Tibial nerve (tissue), 4 donors: ENCODE results near the gene GRIN2A. TPM values are rescaled to one million over a fixed set of nuclear protein-coding genes. Genes with fewer than 3 reads are reported as not detected.

Experiments
- DNase-seq, 2 donors: peaks; one replicate each; pipeline ENCODE4 v3.0.0-alpha.2; 2019; ENCODE audit warnings: low spot score in 2 of 2
- H3K27ac ChIP-seq, 4 donors: fragments of 200-600 bp; sonication (generic) in 3 of 4; one replicate each; pipeline ENCODE4 v1.5.1; 2017 to 2019; ENCODE audit warnings: mild to moderate bottlenecking in 1 of 4
- H3K27me3 ChIP-seq, 2 donors: fragments of 200-600 bp; sonication (generic) in 1 of 2; one replicate each; pipeline versions ENCODE4 v1.5.1 to v1.6.0; 2017 to 2019
- H3K36me3 ChIP-seq, 3 donors: fragments of 200-600 bp; sonication (generic); one replicate each; pipeline ENCODE4 v1.5.1; 2018 to 2019
- H3K4me1 ChIP-seq, 4 donors: fragments of 200-600 bp; sonication (generic) in 3 of 4; one replicate each; pipeline ENCODE4 v1.5.1; 2017 to 2019
- H3K4me3 ChIP-seq, 4 donors: fragments of 200-600 bp; sonication (generic) in 3 of 4; one replicate each; pipeline ENCODE4 v1.5.1; 2017 to 2019; ENCODE audit warnings: mild to moderate bottlenecking in 1 of 4, moderate library complexity in 1 of 4
- H3K9me3 ChIP-seq, 4 donors: fragments of 200-600 bp; sonication (generic) in 3 of 4; one replicate each; pipeline ENCODE4 v1.5.1; 2017 to 2019
- CTCF ChIP-seq, 5 experiments: fragments of 200-600 bp in 3 of 5; fragments of 450-650 bp in 2 of 5; sonication (generic) in 3 of 5; IDR thresholded peaks; one replicate each; pipeline ENCODE4 v1.5.1; 2016 to 2019; ENCODE audit warnings: antibody characterized with exemption in 5 of 5, mild to moderate bottlenecking in 3 of 5, moderate library complexity in 2 of 5
- EP300 ChIP-seq, 2 donors: sonication (generic); formaldehyde crosslinking; IDR thresholded peaks; one replicate each; pipeline ENCODE4 v1.6.1; 2017; ENCODE audit warnings: antibody characterized with exemption in 2 of 2, mild to moderate bottlenecking in 1 of 2
- POLR2A ChIP-seq, 2 donors: fragments of 450-650 bp; IDR thresholded peaks; one replicate each; pipeline ENCODE4 v1.6.1; 2017; ENCODE audit warnings: antibody characterized with exemption in 2 of 2, mild to moderate bottlenecking in 2 of 2, moderate library complexity in 2 of 2
- WGBS, 2 donors: methylation state at CpG; one replicate each; pipeline ENCODE4 v1.1.5; 2018; 5-methylcytosine and 5-hydroxymethylcytosine counted together
- total RNA-seq, 4 donors: library from RNA; depleted of rRNA; stranded (reverse); fragments of >200 nt; gene quantifications; one replicate each; pipeline ENCODE4 v1.1.0, GENCODE V29; 2016

Gene GRIN2A
- total RNA-seq, 4 donors from 2014 or later: under 0.01 to 0.44 (median 0.39) TPM; not detected in 1

- TF ChIP-seq POLR2A (IDR thresholded peaks at IDR 0.05) (no peak), CTCF (IDR thresholded peaks at IDR 0.05) (no peak), EP300 (IDR thresholded peaks at IDR 0.05) (no peak)
- DNase-seq: no peak
- no peak overlapping the region for H3K4me3 ChIP-seq
- no peaks in the 10 kb centered on the region for H3K4me1 ChIP-seq
- peaks cover 0 to 7% (median 0%) of the 10 kb centered on the region in 4 donors for H3K9me3 ChIP-seq
- H3K27me3 ChIP-seq: no peaks in the 10 kb centered on the region
- no peak overlapping the region for H3K27ac ChIP-seq
- 61 to 65% methylated on average over 4 of the region's 4 CpGs for WGBS, 2 donors
- no peaks in the 10 kb centered on the region for H3K36me3 ChIP-seq
These were observed 133.4 kb downstream of the GRIN2A start for GRCh38 chr16:10048850-10049249.

GRCh38 chr16:10045947-10046346 lies 136.3 kb downstream of the GRIN2A start:
- TF ChIP-seq CTCF (IDR thresholded peaks at IDR 0.05) (no peak), EP300 (IDR thresholded peaks at IDR 0.05) (no peak), POLR2A (IDR thresholded peaks at IDR 0.05) (no peak)
- WGBS, 2 donors: 88 to 91% methylated on average over 4 of the region's 4 CpGs
- no peak overlapping the region for H3K27ac ChIP-seq
- no peak overlapping the region for H3K4me3 ChIP-seq
- H3K9me3 ChIP-seq: peaks cover 0 to 7% (median 0%) of the 10 kb centered on the region in 4 donors
- no peak for DNase-seq
- H3K4me1 ChIP-seq: no peaks in the 10 kb centered on the region
- H3K36me3 ChIP-seq: no peaks in the 10 kb centered on the region
- H3K27me3 ChIP-seq: no peaks in the 10 kb centered on the region

- peaks cover 0 to 7% (median 0%) of the 10 kb centered on the region in 4 donors for H3K9me3 ChIP-seq
- no peak overlapping the region for H3K27ac ChIP-seq
- no peaks in the 10 kb centered on the region for H3K27me3 ChIP-seq
- TF ChIP-seq POLR2A (IDR thresholded peaks at IDR 0.05) (no peak), CTCF (IDR thresholded peaks at IDR 0.05) (no peak), EP300 (IDR thresholded peaks at IDR 0.05) (no peak)
- H3K4me1 ChIP-seq: no peaks in the 10 kb centered on the region
- H3K36me3 ChIP-seq: no peaks in the 10 kb centered on the region
- WGBS, 2 donors: 38 to 43% methylated on average over 5 of the region's 5 CpGs
- H3K4me3 ChIP-seq: no peak overlapping the region
- no peak for DNase-seq
These were observed 136.9 kb downstream of the GRIN2A start for GRCh38 chr16:10045291-10045775.

GRCh38 chr16:10040136-10041080 lies 141.8 kb downstream of the GRIN2A start:
- WGBS, 2 donors: 55 to 65% methylated on average over 16 to 17 of the region's 17 CpGs
- Histone ChIP-seq H3K4me1 (peaks cover 0 to 7% (median 0%) of the 10 kb centered on the region in 4 donors), H3K36me3 (no peaks in the 10 kb centered on the region), H3K4me3 (no peak overlapping the region), H3K27ac (no peak overlapping the region), H3K9me3 (peaks cover 0 to 4% (median 0%) of the 10 kb centered on the region in 4 donors), H3K27me3 (peaks cover 0 to 5% of the 10 kb centered on the region in 2 donors)
- DNase-seq: no peak
- TF ChIP-seq CTCF (IDR thresholded peaks at IDR 0.05): no peak
- no peak for TF ChIP-seq POLR2A (IDR thresholded peaks at IDR 0.05)
